Measurements from ENCODE around the gene FAM222A.

FAM222A gene

DNA sequence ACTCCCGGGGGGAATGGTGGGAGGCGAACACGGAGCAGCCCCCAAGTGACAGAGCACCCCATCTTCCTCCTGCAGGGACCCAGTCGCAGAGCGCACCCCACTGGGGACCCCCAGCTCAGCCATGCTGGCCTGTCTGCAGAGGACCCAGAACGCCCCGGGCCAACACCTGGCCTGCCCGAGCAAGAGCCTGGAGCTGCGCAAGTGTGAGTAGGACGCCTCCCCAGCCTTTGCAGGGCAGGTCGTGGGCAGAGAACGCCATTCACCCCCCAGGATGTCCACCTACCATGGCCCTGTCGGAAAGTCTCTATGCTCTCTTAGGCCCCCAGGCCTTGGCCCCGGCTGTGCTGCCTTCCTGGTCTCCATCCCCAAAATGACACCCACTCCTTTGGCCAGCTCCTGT lies 30.4 kb downstream of the FAM222A start:
- no peak for ATAC-seq
- TF ChIP-seq ZFP30 (CRISPR knock-in tag; IDR thresholded peaks at IDR 0.05) (no peak), ZC3H10 (CRISPR knock-in tag; IDR thresholded peaks at IDR 0.05) (no peak), RARB (CRISPR knock-in tag; IDR thresholded peaks at IDR 0.05) (no peak), GLIS3 (CRISPR knock-in tag; IDR thresholded peaks at IDR 0.05) (no peak), ARNTL (CRISPR knock-in tag; IDR thresholded peaks at IDR 0.05; ENCODE audit: borderline replicate concordance, low read depth) (no peak), CREB5 (CRISPR knock-in tag; IDR thresholded peaks at IDR 0.05; ENCODE audit: low read depth) (no peak), ZFP3 (CRISPR knock-in tag; IDR thresholded peaks at IDR 0.05) (no peak), CSDC2 (CRISPR knock-in tag; IDR thresholded peaks at IDR 0.05) (no peak), BACH2 (CRISPR knock-in tag; IDR thresholded peaks at IDR 0.05; ENCODE audit: borderline replicate concordance) (no peak), ZNF70 (CRISPR knock-in tag; IDR thresholded peaks at IDR 0.05) (no peak), ZNF8 (CRISPR knock-in tag; IDR thresholded peaks at IDR 0.05) (no peak), ISL1 (CRISPR knock-in tag; IDR thresholded peaks at IDR 0.05) (no peak), OSR1 (CRISPR knock-in tag; IDR thresholded peaks at IDR 0.05) (no peak), ESRRG (CRISPR knock-in tag; IDR thresholded peaks at IDR 0.05) (no peak), PPARA (CRISPR knock-in tag; IDR thresholded peaks at IDR 0.05; ENCODE audit: borderline replicate concordance) (no peak), SNAI2 (CRISPR knock-in tag; IDR thresholded peaks at IDR 0.05) (no peak), TCF4 (CRISPR knock-in tag; IDR thresholded peaks at IDR 0.05; ENCODE audit: borderline replicate concordance) (no peak), PATZ1 (CRISPR knock-in tag; IDR thresholded peaks at IDR 0.05; ENCODE audit: borderline replicate concordance) (no peak)
- TF ChIP-seq, protein P1, sequence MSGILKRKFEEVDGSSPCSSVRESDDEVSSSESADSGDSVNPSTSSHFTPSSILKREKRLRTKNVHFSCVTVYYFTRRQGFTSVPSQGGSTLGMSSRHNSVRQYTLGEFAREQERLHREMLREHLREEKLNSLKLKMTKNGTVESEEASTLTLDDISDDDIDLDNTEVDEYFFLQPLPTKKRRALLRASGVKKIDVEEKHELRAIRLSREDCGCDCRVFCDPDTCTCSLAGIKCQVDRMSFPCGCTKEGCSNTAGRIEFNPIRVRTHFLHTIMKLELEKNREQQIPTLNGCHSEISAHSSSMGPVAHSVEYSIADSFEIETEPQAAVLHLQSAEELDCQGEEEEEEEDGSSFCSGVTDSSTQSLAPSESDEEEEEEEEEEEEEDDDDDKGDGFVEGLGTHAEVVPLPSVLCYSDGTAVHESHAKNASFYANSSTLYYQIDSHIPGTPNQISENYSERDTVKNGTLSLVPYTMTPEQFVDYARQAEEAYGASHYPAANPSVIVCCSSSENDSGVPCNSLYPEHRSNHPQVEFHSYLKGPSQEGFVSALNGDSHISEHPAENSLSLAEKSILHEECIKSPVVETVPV (CRISPR knock-in tag; IDR thresholded peaks at IDR 0.05) = no peak
- TF ChIP-seq, protein P2, sequence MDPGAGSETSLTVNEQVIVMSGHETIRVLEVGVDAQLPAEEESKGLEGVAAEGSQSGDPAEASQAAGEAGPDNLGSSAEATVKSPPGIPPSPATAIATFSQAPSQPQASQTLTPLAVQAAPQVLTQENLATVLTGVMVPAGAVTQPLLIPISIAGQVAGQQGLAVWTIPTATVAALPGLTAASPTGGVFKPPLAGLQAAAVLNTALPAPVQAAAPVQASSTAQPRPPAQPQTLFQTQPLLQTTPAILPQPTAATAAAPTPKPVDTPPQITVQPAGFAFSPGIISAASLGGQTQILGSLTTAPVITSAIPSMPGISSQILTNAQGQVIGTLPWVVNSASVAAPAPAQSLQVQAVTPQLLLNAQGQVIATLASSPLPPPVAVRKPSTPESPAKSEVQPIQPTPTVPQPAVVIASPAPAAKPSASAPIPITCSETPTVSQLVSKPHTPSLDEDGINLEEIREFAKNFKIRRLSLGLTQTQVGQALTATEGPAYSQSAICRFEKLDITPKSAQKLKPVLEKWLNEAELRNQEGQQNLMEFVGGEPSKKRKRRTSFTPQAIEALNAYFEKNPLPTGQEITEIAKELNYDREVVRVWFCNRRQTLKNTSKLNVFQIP (CRISPR knock-in tag; IDR thresholded peaks at IDR 0.05; ENCODE audit: borderline replicate concordance, low read depth) = no peak

DNA sequence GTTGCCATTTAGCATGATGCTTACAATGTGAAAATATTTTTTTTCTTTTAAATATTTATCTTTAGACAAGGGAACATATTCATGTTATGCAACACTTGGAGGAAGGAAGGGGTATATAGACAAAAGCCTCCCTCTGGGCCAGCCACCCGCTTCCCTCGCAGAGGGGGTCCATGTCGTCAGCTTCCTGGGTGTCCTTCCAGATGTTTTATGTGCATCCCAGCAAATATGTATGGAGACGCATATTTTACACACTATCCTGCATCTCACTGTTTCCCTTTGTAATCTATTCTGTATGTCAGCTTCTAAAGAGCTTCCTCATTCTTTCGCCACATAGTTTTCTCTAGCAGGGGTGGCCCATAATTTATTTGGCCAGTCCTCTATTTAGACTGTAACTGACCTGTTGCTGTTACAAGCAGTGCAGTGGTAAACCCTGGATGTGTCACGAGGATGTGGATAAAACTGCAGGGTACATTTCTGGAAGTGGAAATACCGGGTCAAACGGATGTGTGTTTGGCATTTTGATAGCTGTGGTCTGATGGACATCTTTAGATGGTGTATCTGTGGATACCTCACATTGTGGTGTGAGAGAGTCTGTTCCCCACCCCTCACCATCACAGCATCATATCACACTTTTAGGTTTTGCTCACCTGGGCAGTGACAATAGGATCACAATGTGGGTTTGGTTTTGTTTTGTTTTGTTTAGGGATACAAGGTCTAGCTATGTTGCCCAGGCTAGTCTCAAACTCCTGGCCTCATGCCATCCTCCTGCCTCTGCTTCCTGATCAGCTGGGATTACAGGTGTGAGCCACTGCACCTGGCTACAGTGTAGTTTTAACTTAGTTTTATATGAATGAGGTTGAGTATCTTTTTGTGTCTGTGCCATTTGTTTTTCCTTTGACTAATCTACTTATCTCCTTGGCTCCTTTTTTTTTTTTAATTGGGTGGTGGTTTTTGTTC lies 31.6 kb downstream of the FAM222A start:
- TF ChIP-seq ZC3H10 (CRISPR knock-in tag; IDR thresholded peaks at IDR 0.05) = no peak
- no peak for TF ChIP-seq ZFP3 (CRISPR knock-in tag; IDR thresholded peaks at IDR 0.05)
- no peak for TF ChIP-seq OSR1 (CRISPR knock-in tag; IDR thresholded peaks at IDR 0.05)
- TF ChIP-seq ZNF8 (CRISPR knock-in tag; IDR thresholded peaks at IDR 0.05) = no peak
- no peak for TF ChIP-seq ZNF70 (CRISPR knock-in tag; IDR thresholded peaks at IDR 0.05)
- TF ChIP-seq TCF4 (CRISPR knock-in tag; IDR thresholded peaks at IDR 0.05; ENCODE audit: borderline replicate concordance) = no peak
- TF ChIP-seq, protein P1 (CRISPR knock-in tag; IDR thresholded peaks at IDR 0.05) = no peak
- TF ChIP-seq ZNF565 (CRISPR knock-in tag; conservative IDR thresholded peaks at IDR 0.05; ENCODE audit: low read depth) = no peak
- TF ChIP-seq, protein P3, sequence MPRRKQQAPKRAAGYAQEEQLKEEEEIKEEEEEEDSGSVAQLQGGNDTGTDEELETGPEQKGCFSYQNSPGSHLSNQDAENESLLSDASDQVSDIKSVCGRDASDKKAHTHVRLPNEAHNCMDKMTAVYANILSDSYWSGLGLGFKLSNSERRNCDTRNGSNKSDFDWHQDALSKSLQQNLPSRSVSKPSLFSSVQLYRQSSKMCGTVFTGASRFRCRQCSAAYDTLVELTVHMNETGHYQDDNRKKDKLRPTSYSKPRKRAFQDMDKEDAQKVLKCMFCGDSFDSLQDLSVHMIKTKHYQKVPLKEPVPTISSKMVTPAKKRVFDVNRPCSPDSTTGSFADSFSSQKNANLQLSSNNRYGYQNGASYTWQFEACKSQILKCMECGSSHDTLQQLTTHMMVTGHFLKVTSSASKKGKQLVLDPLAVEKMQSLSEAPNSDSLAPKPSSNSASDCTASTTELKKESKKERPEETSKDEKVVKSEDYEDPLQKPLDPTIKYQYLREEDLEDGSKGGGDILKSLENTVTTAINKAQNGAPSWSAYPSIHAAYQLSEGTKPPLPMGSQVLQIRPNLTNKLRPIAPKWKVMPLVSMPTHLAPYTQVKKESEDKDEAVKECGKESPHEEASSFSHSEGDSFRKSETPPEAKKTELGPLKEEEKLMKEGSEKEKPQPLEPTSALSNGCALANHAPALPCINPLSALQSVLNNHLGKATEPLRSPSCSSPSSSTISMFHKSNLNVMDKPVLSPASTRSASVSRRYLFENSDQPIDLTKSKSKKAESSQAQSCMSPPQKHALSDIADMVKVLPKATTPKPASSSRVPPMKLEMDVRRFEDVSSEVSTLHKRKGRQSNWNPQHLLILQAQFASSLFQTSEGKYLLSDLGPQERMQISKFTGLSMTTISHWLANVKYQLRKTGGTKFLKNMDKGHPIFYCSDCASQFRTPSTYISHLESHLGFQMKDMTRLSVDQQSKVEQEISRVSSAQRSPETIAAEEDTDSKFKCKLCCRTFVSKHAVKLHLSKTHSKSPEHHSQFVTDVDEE (CRISPR knock-in tag; IDR thresholded peaks at IDR 0.05) = no peak
- no peak for TF ChIP-seq PATZ1 (CRISPR knock-in tag; IDR thresholded peaks at IDR 0.05; ENCODE audit: borderline replicate concordance)
- TF ChIP-seq PPARA (CRISPR knock-in tag; IDR thresholded peaks at IDR 0.05; ENCODE audit: borderline replicate concordance) = no peak
- ATAC-seq = no peak

Measured in SK-N-SH treated with all-trans-retinoic acid at 6 μM for 48 hours (cell line).